CD4-positive, CD25-positive, alpha-beta regulatory T cell (primary cell): ENCODE data around the gene MEGF10. TPM values are rescaled to one million over a fixed set of nuclear protein-coding genes. Genes with fewer than 3 reads are reported as not detected.

ENCODE experiments used
- ATAC-seq, 2 donors: fragments of 150-1000 bp; cut with Tn5 transposase; one replicate each; pipeline ENCODE4 v1.10.0; 2021; ENCODE audit warnings: low read depth in 2 of 2, moderate number of reproducible peaks in 2 of 2, moderate library complexity in 1 of 2
- DNase-seq, 3 donors: peaks; one replicate each; pipeline versions ENCODE4 v3.0.0 to v3.0.0-alpha.2; 2012 to 2022; ENCODE audit warnings: mixed read lengths in 1 of 3
- H3K27ac ChIP-seq: one replicate; pipeline ENCODE4 v1.7.0; 2013; ENCODE audit warnings: mild to moderate bottlenecking, low read length; ENCODE audit not compliant: insufficient read depth, poor library complexity, severe bottlenecking
- H3K27me3 ChIP-seq: one replicate; pipeline ENCODE4 v1.7.0; 2013; ENCODE audit warnings: low read length; ENCODE audit not compliant: control insufficient read depth, insufficient read depth
- H3K36me3 ChIP-seq: one replicate; pipeline ENCODE4 v1.7.0; 2013; ENCODE audit warnings: mild to moderate bottlenecking, low read length, moderate library complexity; ENCODE audit not compliant: control insufficient read depth, insufficient read depth
- H3K4me1 ChIP-seq: 2 replicates; pipeline ENCODE4 v1.7.0; 2013; ENCODE audit warnings: mild to moderate bottlenecking, low read length; ENCODE audit not compliant: insufficient read depth, control insufficient read depth, poor library complexity, severe bottlenecking
- H3K4me3 ChIP-seq: one replicate; pipeline ENCODE4 v1.7.0; 2013; ENCODE audit warnings: low read depth, mild to moderate bottlenecking, low read length, moderate library complexity
- H3K9me3 ChIP-seq, 2 experiments: 1 replicate in 1 of 2; 2 replicates in 1 of 2; pipeline ENCODE4 v1.7.0; 2013; ENCODE audit warnings: low read length in 2 of 2, mild to moderate bottlenecking in 1 of 2, moderate library complexity in 1 of 2; ENCODE audit not compliant: control insufficient read depth in 2 of 2
- H3K27ac Mint-ChIP-seq, 3 donors: one replicate each; pipeline ENCODE4 v1.8.0; 2020 to 2022; ENCODE audit warnings: mild to moderate bottlenecking in 3 of 3, mixed read lengths in 3 of 3, moderate library complexity in 2 of 3
- H3K27me3 Mint-ChIP-seq: one replicate; pipeline ENCODE4 v1.8.0; 2022; ENCODE audit warnings: mild to moderate bottlenecking, mixed read lengths
- H3K36me3 Mint-ChIP-seq: one replicate; pipeline ENCODE4 v1.8.0; 2020; ENCODE audit warnings: mixed read lengths
- H3K4me1 Mint-ChIP-seq, 4 donors: one replicate each; pipeline ENCODE4 v1.8.0; 2020 to 2022; ENCODE audit warnings: mixed read lengths in 4 of 4, mild to moderate bottlenecking in 1 of 4
- H3K4me3 Mint-ChIP-seq, 4 donors: one replicate each; pipeline ENCODE4 v1.8.0; 2020 to 2022; ENCODE audit warnings: mild to moderate bottlenecking in 4 of 4, mixed read lengths in 4 of 4, moderate library complexity in 3 of 4
- H3K9me3 Mint-ChIP-seq, 7 donors: one replicate each; pipeline ENCODE4 v1.8.0; 2020 to 2022; ENCODE audit warnings: mixed read lengths in 7 of 7, mild to moderate bottlenecking in 3 of 7, moderate library complexity in 2 of 7
- polyA plus RNA-seq, 4 donors: library from polyadenylated mRNA; unstranded; fragments of 300-500 nt; fragmentation: Illumina TruSeq; gene quantifications; one replicate each; pipeline ENCODE4 v1.2.3, GENCODE V29; 2021
- total RNA-seq: library from RNA; stranded (reverse); gene quantifications from one replicate; pipeline ENCODE4 v1.2.3, GENCODE V29; 2022

The MEGF10 gene
- total and polyA plus RNA-seq, 5 donors from 2014 or later, result 0.09 to 0.30 TPM; not detected in 3

- H3K4me3 ChIP-seq, result no peak overlapping the region
- no peaks in the 10 kb centered on the region for H3K36me3 Mint-ChIP-seq
- no peak overlapping the region for H3K4me3 Mint-ChIP-seq
- no peak for DNase-seq
- H3K4me1 ChIP-seq, result no peaks in the 10 kb centered on the region
- no peaks in the 10 kb centered on the region for H3K9me3 ChIP-seq
- H3K9me3 Mint-ChIP-seq, result peaks cover 0 to 3% (median 0%) of the 10 kb centered on the region in 7 donors
- ATAC-seq, result no peak
- no peak overlapping the region for H3K27ac ChIP-seq
- no peaks in the 10 kb centered on the region for H3K36me3 ChIP-seq
- H3K27me3 Mint-ChIP-seq, result peaks cover 21% of the 10 kb centered on the region
- H3K27me3 ChIP-seq, result no peaks in the 10 kb centered on the region
- H3K27ac Mint-ChIP-seq, result no peak overlapping the region
- no peaks in the 10 kb centered on the region for H3K4me1 Mint-ChIP-seq
Observed at GRCh38 chr5:127343866-127344265, 53.3 kb downstream of the MEGF10 start.

GRCh38 chr5:127344931-127345330 is 54.3 kb downstream of the MEGF10 start:
- peaks cover 21% of the 10 kb centered on the region for H3K27me3 Mint-ChIP-seq
- DNase-seq, result no peak
- H3K36me3 Mint-ChIP-seq, result no peaks in the 10 kb centered on the region
- Histone ChIP-seq H3K27me3 (no peaks in the 10 kb centered on the region), H3K4me1 (no peaks in the 10 kb centered on the region), H3K4me3 (no peak overlapping the region), H3K9me3 (no peaks in the 10 kb centered on the region), H3K27ac (no peak overlapping the region), H3K36me3 (no peaks in the 10 kb centered on the region)
- H3K9me3 Mint-ChIP-seq, result peaks cover 0 to 3% (median 0%) of the 10 kb centered on the region in 7 donors
- no peak for ATAC-seq
- no peak overlapping the region for H3K4me3 Mint-ChIP-seq
- no peaks in the 10 kb centered on the region for H3K4me1 Mint-ChIP-seq
- H3K27ac Mint-ChIP-seq, result no peak overlapping the region

- peaks cover 7% of the 10 kb centered on the region for H3K27me3 Mint-ChIP-seq
- no peaks in the 10 kb centered on the region for H3K36me3 Mint-ChIP-seq
- no peak overlapping the region for H3K27ac ChIP-seq
- no peaks in the 10 kb centered on the region for H3K4me1 ChIP-seq
- no peak overlapping the region for H3K4me3 ChIP-seq
- no peaks in the 10 kb centered on the region for H3K27me3 ChIP-seq
- H3K9me3 ChIP-seq, result no peaks in the 10 kb centered on the region
- ATAC-seq (no peak), DNase-seq (no peak)
- no peaks in the 10 kb centered on the region for H3K9me3 Mint-ChIP-seq
- no peak overlapping the region for H3K27ac Mint-ChIP-seq
- no peaks in the 10 kb centered on the region for H3K4me1 Mint-ChIP-seq
- H3K4me3 Mint-ChIP-seq, result no peak overlapping the region
- H3K36me3 ChIP-seq, result no peaks in the 10 kb centered on the region
Observed at GRCh38 chr5:127351418-127351817, 60.8 kb downstream of the MEGF10 start.

- no peak overlapping the region for H3K27ac Mint-ChIP-seq
- H3K27me3 ChIP-seq, result no peaks in the 10 kb centered on the region
- H3K36me3 Mint-ChIP-seq, result no peaks in the 10 kb centered on the region
- no peak overlapping the region for H3K27ac ChIP-seq
- H3K4me1 ChIP-seq, result no peaks in the 10 kb centered on the region
- no peak for DNase-seq
- no peak overlapping the region for H3K4me3 ChIP-seq
- no peaks in the 10 kb centered on the region for H3K9me3 ChIP-seq
- H3K36me3 ChIP-seq, result no peaks in the 10 kb centered on the region
- peaks cover 4% of the 10 kb centered on the region for H3K27me3 Mint-ChIP-seq
- no peak for ATAC-seq
- H3K4me1 Mint-ChIP-seq, result no peaks in the 10 kb centered on the region
- no peaks in the 10 kb centered on the region for H3K9me3 Mint-ChIP-seq
- no peak overlapping the region for H3K4me3 Mint-ChIP-seq
Observed at GRCh38 chr5:127352068-127352467, 61.5 kb downstream of the MEGF10 start.

GRCh38 chr5:127353327-127353726 is 62.7 kb downstream of the MEGF10 start:
- no peak overlapping the region for H3K4me3 Mint-ChIP-seq
- no peaks in the 10 kb centered on the region for H3K9me3 Mint-ChIP-seq
- H3K4me1 Mint-ChIP-seq, result no peaks in the 10 kb centered on the region
- Histone ChIP-seq H3K4me3 (no peak overlapping the region), H3K4me1 (no peaks in the 10 kb centered on the region), H3K27ac (no peak overlapping the region), H3K9me3 (no peaks in the 10 kb centered on the region), H3K36me3 (no peaks in the 10 kb centered on the region), H3K27me3 (peaks cover 2% of the 10 kb centered on the region)
- H3K36me3 Mint-ChIP-seq, result no peaks in the 10 kb centered on the region
- no peak overlapping the region for H3K27ac Mint-ChIP-seq
- DNase-seq, result no peak
- ATAC-seq, result no peak
- H3K27me3 Mint-ChIP-seq, result peaks cover 10% of the 10 kb centered on the region

- H3K4me1 ChIP-seq, result no peaks in the 10 kb centered on the region
- no peaks in the 10 kb centered on the region for H3K4me1 Mint-ChIP-seq
- no peaks in the 10 kb centered on the region for H3K9me3 Mint-ChIP-seq
- H3K36me3 Mint-ChIP-seq, result no peaks in the 10 kb centered on the region
- no peaks in the 10 kb centered on the region for H3K9me3 ChIP-seq
- H3K4me3 Mint-ChIP-seq, result no peak overlapping the region
- H3K27ac Mint-ChIP-seq, result no peak overlapping the region
- no peaks in the 10 kb centered on the region for H3K36me3 ChIP-seq
- DNase-seq (no peak), ATAC-seq (no peak)
- H3K4me3 ChIP-seq, result no peak overlapping the region
- H3K27ac ChIP-seq, result no peak overlapping the region
- H3K27me3 Mint-ChIP-seq, result peaks cover 13% of the 10 kb centered on the region
- H3K27me3 ChIP-seq, result peaks cover 2% of the 10 kb centered on the region
Observed at GRCh38 chr5:127353796-127354195, 63.2 kb downstream of the MEGF10 start.

- Mint-ChIP-seq H3K36me3 (no peaks in the 10 kb centered on the region), H3K27ac (no peak overlapping the region), H3K27me3 (peaks cover 20% of the 10 kb centered on the region), H3K4me3 (no peak overlapping the region), H3K9me3 (no peaks in the 10 kb centered on the region), H3K4me1 (no peaks in the 10 kb centered on the region)
- ATAC-seq (no peak), DNase-seq (no peak)
- H3K27ac ChIP-seq, result no peak overlapping the region
- H3K27me3 ChIP-seq, result peaks cover 2% of the 10 kb centered on the region
- no peaks in the 10 kb centered on the region for H3K4me1 ChIP-seq
- H3K36me3 ChIP-seq, result no peaks in the 10 kb centered on the region
- H3K4me3 ChIP-seq, result no peak overlapping the region
- H3K9me3 ChIP-seq, result no peaks in the 10 kb centered on the region
Observed at GRCh38 chr5:127355337-127355736, 64.7 kb downstream of the MEGF10 start.

- no peak for DNase-seq
- H3K36me3 ChIP-seq, result no peaks in the 10 kb centered on the region
- H3K27ac ChIP-seq, result no peak overlapping the region
- H3K4me3 ChIP-seq, result no peak overlapping the region
- no peak overlapping the region for H3K4me3 Mint-ChIP-seq
- no peak for ATAC-seq
- no peaks in the 10 kb centered on the region for H3K9me3 Mint-ChIP-seq
- H3K4me1 ChIP-seq, result no peaks in the 10 kb centered on the region
- H3K9me3 ChIP-seq, result no peaks in the 10 kb centered on the region
- no peaks in the 10 kb centered on the region for H3K4me1 Mint-ChIP-seq
- no peak overlapping the region for H3K27ac Mint-ChIP-seq
- H3K27me3 ChIP-seq, result peaks cover 2% of the 10 kb centered on the region
- no peaks in the 10 kb centered on the region for H3K36me3 Mint-ChIP-seq
- peaks cover 19% of the 10 kb centered on the region for H3K27me3 Mint-ChIP-seq
Observed at GRCh38 chr5:127358284-127358683, 67.7 kb downstream of the MEGF10 start.
